Kidney (tissue), 11 donors: Measurements from ENCODE around the gene POTEB3. TPM values are rescaled to one million over a fixed set of nuclear protein-coding genes. Genes with fewer than 3 reads are reported as not detected.
"Not testable (repeated sequence)": the region's sequence is repeated elsewhere in the genome, so short reads cannot be mapped to it uniquely, and the experiment has no call there.

Experiments
- DNase-seq, 5 donors: peaks; one replicate each; pipeline ENCODE4 v3.0.0-alpha.2; 2013 to 2020
- FAIRE-seq: peaks from 2 replicates; lab custom pipeline; 2012; peaks lifted over from hg19 to GRCh38; lab: Jason Lieb, UNC
- H3K27ac ChIP-seq, 2 donors: one replicate each; pipeline ENCODE4 v1.7.0; 2013; ENCODE audit warnings: low read depth in 2 of 2, low read length in 2 of 2, inconsistent platforms in 1 of 2
- H3K27me3 ChIP-seq: one replicate; pipeline ENCODE4 v1.7.1; 2013; ENCODE audit warnings: low read length, inconsistent platforms; ENCODE audit not compliant: control insufficient read depth, insufficient read depth
- H3K36me3 ChIP-seq, 3 donors: one replicate each; pipeline versions ENCODE4 v1.7.0 to v1.7.1; 2013; ENCODE audit warnings: low read length in 3 of 3, control low read depth in 1 of 3, inconsistent platforms in 1 of 3; ENCODE audit not compliant: insufficient read depth in 3 of 3, control insufficient read depth in 2 of 3
- H3K4me1 ChIP-seq, 3 donors: one replicate each; pipeline versions ENCODE4 v1.7.0 to v1.7.1; 2013; ENCODE audit warnings: low read length in 3 of 3, inconsistent platforms in 1 of 3, low read depth in 1 of 3; ENCODE audit not compliant: control insufficient read depth in 2 of 3, insufficient read depth in 2 of 3
- H3K4me3 ChIP-seq, 3 donors: one replicate each; pipeline versions ENCODE4 v1.7.0 to v1.8.1; 2013; ENCODE audit warnings: low read length in 3 of 3, control low read depth in 1 of 3, inconsistent platforms in 1 of 3
- H3K9ac ChIP-seq, 3 donors: one replicate each; pipeline versions ENCODE4 v1.7.0 to v1.7.1; 2013; ENCODE audit warnings: low read length in 3 of 3, control low read depth in 1 of 3, inconsistent platforms in 1 of 3
- H3K9me3 ChIP-seq, 3 donors: one replicate each; pipeline versions ENCODE4 v1.7.0 to v1.7.1; 2013; ENCODE audit warnings: low read length in 3 of 3, control low read depth in 1 of 3, inconsistent platforms in 1 of 3; ENCODE audit not compliant: control insufficient read depth in 2 of 3, insufficient read depth in 1 of 3
- intact Hi-C: fragments of 100-400 bp; cut with DNase I; formaldehyde crosslinking; loops from one replicate; pipeline ENCODE4 v1.11.1; 2022
- polyA plus RNA-seq: library from polyadenylated mRNA; stranded (reverse); fragments of 350-450 nt; fragmentation: Illumina TruSeq; extraction: RNeasy Lipid Tissue Mini Kit (QIAGEN cat#74804); gene quantifications from one replicate; pipeline ENCODE4 v1.2.3, GENCODE V29; 2014; ENCODE audit warnings: low read depth, low replicate concordance; ENCODE audit not compliant: insufficient read depth
- total RNA-seq: library from RNA; stranded (reverse); fragmentation: NEBNext Ultra II Directional; extraction: Animal tissue kit (Norgen Biotek cat#: 25700); gene quantifications from one replicate; pipeline ENCODE4 v1.2.1, GENCODE V29; 2021
- donor health status: control.
- donor health status: control.
- donor health status: DM: yes; HTN: yes; CAD: no.
- donor health status: Normal renal cell carcinoma (clear cell type).

Gene POTEB3
- total and polyA plus RNA-seq, 2 donors from 2014 or later: not detected

GRCh38 chr15:21397656-21398055, 42.6 kb downstream of the POTEB3 start:
- H3K9ac ChIP-seq, H3K9me3 ChIP-seq, H3K27me3 ChIP-seq, H3K27ac ChIP-seq, DNase-seq, intact Hi-C loops, H3K36me3 ChIP-seq, H3K4me3 ChIP-seq, H3K4me1 ChIP-seq, FAIRE-seq: not testable (repeated sequence)

DNA sequence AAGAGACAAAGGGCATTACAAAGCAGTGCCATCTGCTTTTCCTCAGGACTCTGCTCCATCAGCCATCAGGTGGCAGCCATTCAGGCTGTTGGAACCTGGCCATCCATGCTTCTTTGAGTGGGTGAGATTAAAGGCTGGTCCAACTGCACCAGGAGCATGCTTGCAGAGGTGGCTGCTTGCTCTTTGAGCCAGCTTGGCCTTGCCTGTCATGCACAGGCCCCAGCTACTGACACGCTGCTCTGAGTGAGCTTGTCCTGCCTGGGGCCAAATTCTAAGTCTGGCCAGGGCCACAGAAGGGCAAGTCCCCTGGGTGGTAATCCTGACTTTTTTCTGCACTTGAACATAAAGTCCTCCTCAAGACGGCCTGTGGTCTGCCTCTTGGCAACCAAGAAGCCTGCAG, 43.1 kb downstream of the POTEB3 start:
- H3K4me1 ChIP-seq, H3K36me3 ChIP-seq, H3K4me3 ChIP-seq, intact Hi-C loops, H3K27ac ChIP-seq, DNase-seq, H3K27me3 ChIP-seq, H3K9me3 ChIP-seq, H3K9ac ChIP-seq, FAIRE-seq: not testable (repeated sequence)

DNA sequence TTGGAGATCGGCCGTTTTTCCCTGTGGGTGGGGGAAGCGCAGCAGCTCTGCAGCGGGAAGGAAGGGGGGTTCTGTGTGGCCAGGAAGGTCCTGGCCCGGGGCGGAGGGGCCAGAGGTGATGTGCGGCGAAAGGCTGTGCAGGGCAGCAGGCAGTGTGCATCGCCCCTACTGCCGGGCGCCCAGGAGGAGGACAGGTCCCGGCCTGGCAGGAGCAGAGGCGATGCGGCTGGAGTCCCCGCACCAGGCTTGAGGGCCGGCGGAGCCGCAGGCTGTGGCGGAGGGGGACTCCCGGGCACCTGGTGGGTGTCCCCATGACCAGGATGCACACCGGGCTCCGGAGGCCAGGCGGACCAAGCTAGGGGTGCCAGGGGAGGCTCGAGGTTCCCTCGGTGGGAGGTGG, 54.3 kb downstream of the POTEB3 start:
- H3K4me3 ChIP-seq, intact Hi-C loops, H3K9me3 ChIP-seq, H3K9ac ChIP-seq, H3K27ac ChIP-seq, H3K36me3 ChIP-seq, DNase-seq, H3K27me3 ChIP-seq, H3K4me1 ChIP-seq, FAIRE-seq: not testable (repeated sequence)

- intact Hi-C loops: not testable (repeated sequence)
These were observed 56.3 kb downstream of the POTEB3 start for GRCh38 chr15:21383866-21384485.

GRCh38 chr15:21373682-21374081, 66.6 kb downstream of the POTEB3 start:
- H3K9me3 ChIP-seq, DNase-seq, H3K4me1 ChIP-seq, H3K27ac ChIP-seq, FAIRE-seq, H3K4me3 ChIP-seq, intact Hi-C loops, H3K9ac ChIP-seq, H3K36me3 ChIP-seq, H3K27me3 ChIP-seq: not testable (repeated sequence)

More at GRCh38 chr15:21383866-21384485, 56.3 kb downstream of the POTEB3 start:
- H3K36me3 ChIP-seq, H3K27me3 ChIP-seq, H3K4me3 ChIP-seq, FAIRE-seq, H3K9me3 ChIP-seq, DNase-seq, H3K9ac ChIP-seq, H3K27ac ChIP-seq, H3K4me1 ChIP-seq: not testable (repeated sequence)

DNA sequence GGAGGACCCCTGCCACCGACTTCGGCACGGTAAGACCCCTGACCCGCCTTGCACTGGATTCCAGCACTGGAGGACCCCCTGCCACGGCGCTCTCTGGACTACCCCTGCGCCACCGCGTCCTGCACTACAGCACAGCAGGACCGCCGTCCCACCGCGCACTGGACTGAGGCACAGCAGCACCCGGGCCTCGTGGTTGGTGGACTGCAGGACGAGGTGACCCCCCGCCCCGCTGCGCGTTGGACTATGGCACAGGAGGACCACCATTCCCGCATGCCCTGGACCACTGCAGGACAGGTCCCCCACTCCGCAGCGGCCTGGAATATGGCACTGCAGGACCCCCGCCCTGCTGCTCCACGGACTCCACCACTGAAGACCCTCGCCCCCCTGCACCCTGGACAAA, 71.1 kb downstream of the POTEB3 start:
- DNase-seq, H3K4me3 ChIP-seq, H3K27me3 ChIP-seq, FAIRE-seq, H3K36me3 ChIP-seq, H3K4me1 ChIP-seq, intact Hi-C loops, H3K9me3 ChIP-seq, H3K9ac ChIP-seq, H3K27ac ChIP-seq: not testable (repeated sequence)

- not testable (repeated sequence) for FAIRE-seq
- DNase-seq: peak in 1 of 5 donors; percentile 25
These were observed 71.7 kb downstream of the POTEB3 start for GRCh38 chr15:21368625-21369024.

More at GRCh38 chr15:21368625-21369024, 71.7 kb downstream of the POTEB3 start:
- H3K36me3 ChIP-seq, intact Hi-C loops, H3K4me3 ChIP-seq, H3K27me3 ChIP-seq, H3K9ac ChIP-seq, H3K4me1 ChIP-seq, H3K27ac ChIP-seq, H3K9me3 ChIP-seq: not testable (repeated sequence)
